ENCODE results near the gene ALX4. TPM values are rescaled to one million over a fixed set of nuclear protein-coding genes. Genes with fewer than 3 reads are reported as not detected.

The ALX4 gene
- total and polyA plus RNA-seq, 2 donors (not counting 1 experiment from before 2014, with no cell fraction given) = not detected

DNA sequence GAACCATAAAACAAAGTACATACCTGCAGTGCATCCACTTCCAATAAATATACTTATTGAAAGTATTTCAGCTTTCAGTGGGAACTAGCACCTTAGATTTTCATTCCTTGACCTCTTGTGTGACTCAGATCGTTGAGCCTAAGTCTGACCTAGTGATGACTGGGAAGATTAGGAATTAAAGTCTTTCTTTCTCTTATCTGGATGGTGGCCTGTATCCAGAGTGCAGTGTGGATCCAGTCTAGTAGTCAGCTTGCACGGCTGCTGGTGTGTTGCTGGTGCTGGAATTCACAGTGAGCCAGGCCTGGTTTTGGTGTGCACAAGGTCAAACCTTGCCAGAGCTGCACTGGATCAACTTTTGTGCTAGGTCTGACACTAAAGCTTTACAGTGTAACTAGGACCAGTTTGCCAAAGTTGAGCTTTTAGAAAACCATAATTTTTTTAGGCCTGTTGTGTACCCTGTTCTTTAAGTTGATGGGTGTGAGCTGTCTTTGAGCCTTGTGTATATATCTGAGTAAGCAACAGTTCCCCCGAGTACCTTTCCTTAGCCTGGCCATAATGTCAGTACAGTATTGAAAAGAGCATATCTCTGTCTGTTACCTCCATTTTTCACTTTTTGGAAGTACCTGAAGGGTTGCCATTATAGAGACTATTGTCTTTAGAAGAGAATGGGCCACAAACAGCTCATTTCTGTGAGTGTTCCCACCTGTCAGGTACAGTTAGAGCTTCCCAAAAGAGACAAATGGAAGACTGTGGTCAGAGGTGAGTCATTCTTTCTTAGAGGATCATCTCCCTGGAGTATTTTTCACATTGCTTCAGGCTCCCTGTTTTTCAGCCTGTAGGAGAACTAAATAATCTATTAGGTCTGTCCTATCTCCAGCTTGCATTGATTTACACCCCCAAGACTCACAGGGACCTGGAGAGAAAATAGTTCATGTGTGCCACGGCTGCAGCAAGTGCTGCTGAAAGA is 89.8 kb downstream of the ALX4 start:
- Mint-ChIP-seq H3K4me1 (no peaks in the 10 kb centered on the region), H3K27me3 (no peaks in the 10 kb centered on the region), H3K27ac (no peak overlapping the region), H3K9me3 (ENCODE audit: insufficient read depth) (no peaks in the 10 kb centered on the region), H3K4me3 (no peak overlapping the region)
- Histone ChIP-seq H4K20me1 (ENCODE audit: control insufficient read depth, insufficient read depth, low read length, poor library complexity, severe bottlenecking) (no peaks in the 10 kb centered on the region), H3K9ac (ENCODE audit: low read length) (no peak overlapping the region), H3K27ac (ENCODE audit: low read length in 2 of 2) (no peak overlapping the region), H3K4me3 (ENCODE audit: control extremely low read depth in 1 of 5, extremely low read depth in 1 of 5, insufficient read depth in 1 of 5, low read depth in 2 of 5, low read length in 4 of 5) (no peak overlapping the region), H3K9me3 (ENCODE audit: control extremely low read depth in 1 of 3, control insufficient read depth in 2 of 3, insufficient read depth in 1 of 3, low read length in 2 of 3) (no peaks in the 10 kb centered on the region), H3K79me2 (ENCODE audit: control insufficient read depth, insufficient read depth, low read length) (no peaks in the 10 kb centered on the region), H3K4me2 (replicated peaks; ENCODE audit: low read depth, low read length, poor library complexity, severe bottlenecking) (no peak overlapping the region), H3K36me3 (replicated peaks in 1 of 2; ENCODE audit: control extremely low read depth in 1 of 2, control insufficient read depth in 1 of 2, extremely low read depth in 1 of 2, insufficient read depth in 2 of 2, low read length in 1 of 2) (peaks cover 0 to 5% of the 10 kb centered on the region in 2 experiments), H3K4me1 (ENCODE audit: control insufficient read depth in 2 of 2, insufficient read depth in 2 of 2, low read length in 2 of 2) (no peaks in the 10 kb centered on the region), H3K27me3 (replicated peaks in 1 of 4; ENCODE audit: control extremely low read depth in 1 of 4, control insufficient read depth in 3 of 4, insufficient read depth in 4 of 4, low read length in 3 of 4) (no peaks in the 10 kb centered on the region), H2AFZ (ENCODE audit: insufficient read depth, low read depth, low read length, poor library complexity, severe bottlenecking) (no peak overlapping the region)
- ChIA-PET POLR2A (no interaction called here), CTCF (no interaction called here)
- TF ChIP-seq EZH2 (IDR thresholded peaks at IDR 0.05; ENCODE audit: borderline replicate concordance, insufficient read depth, low read depth, low read length, poor library complexity, severe bottlenecking) = no peak
- TF ChIP-seq, protein P1, sequence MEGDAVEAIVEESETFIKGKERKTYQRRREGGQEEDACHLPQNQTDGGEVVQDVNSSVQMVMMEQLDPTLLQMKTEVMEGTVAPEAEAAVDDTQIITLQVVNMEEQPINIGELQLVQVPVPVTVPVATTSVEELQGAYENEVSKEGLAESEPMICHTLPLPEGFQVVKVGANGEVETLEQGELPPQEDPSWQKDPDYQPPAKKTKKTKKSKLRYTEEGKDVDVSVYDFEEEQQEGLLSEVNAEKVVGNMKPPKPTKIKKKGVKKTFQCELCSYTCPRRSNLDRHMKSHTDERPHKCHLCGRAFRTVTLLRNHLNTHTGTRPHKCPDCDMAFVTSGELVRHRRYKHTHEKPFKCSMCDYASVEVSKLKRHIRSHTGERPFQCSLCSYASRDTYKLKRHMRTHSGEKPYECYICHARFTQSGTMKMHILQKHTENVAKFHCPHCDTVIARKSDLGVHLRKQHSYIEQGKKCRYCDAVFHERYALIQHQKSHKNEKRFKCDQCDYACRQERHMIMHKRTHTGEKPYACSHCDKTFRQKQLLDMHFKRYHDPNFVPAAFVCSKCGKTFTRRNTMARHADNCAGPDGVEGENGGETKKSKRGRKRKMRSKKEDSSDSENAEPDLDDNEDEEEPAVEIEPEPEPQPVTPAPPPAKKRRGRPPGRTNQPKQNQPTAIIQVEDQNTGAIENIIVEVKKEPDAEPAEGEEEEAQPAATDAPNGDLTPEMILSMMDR (IDR thresholded peaks at IDR 0.05) = no peak
- WGBS (ENCODE audit: insufficient coverage) = 100% methylated on average over 2 of the region's 4 CpGs
- DNase-seq = no peak
- intact Hi-C loops (cut with micrococcal nuclease) = no loop called here
- ATAC-seq (ENCODE audit: low read depth) = no peak

DNA sequence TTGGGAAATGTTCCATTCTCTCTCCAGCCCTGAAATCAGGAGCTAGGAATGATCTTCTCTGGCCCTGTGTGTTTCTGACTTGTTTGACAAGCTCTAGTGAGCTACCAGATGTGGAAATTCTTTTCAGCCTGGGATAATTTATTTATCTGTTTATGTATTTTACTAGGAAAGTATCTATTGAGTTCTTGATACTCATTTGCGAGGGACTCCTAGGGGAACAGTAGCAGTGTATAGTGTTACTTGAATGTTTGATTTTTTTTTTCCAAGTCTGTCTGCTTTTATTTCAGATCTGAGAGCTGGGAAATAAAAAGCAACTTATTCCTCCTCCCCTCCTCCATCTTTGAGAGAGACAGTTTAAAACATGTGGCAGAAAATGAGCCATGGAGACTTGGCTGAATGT is 92.5 kb downstream of the ALX4 start:
- ATAC-seq (ENCODE audit: low read depth) = no peak
- Mint-ChIP-seq H3K9me3 (ENCODE audit: insufficient read depth) (peaks cover 3% of the 10 kb centered on the region), H3K27ac (no peak overlapping the region), H3K4me3 (no peak overlapping the region), H3K27me3 (no peaks in the 10 kb centered on the region), H3K4me1 (no peaks in the 10 kb centered on the region)
- no peak overlapping the region for H2AFZ ChIP-seq (ENCODE audit: insufficient read depth, low read depth, low read length, poor library complexity, severe bottlenecking)
- H3K4me3 ChIP-seq (ENCODE audit: control extremely low read depth in 1 of 5, extremely low read depth in 1 of 5, insufficient read depth in 1 of 5, low read depth in 2 of 5, low read length in 4 of 5) = no peak overlapping the region
- intact Hi-C loops (cut with micrococcal nuclease) = no loop called here
- H3K9me3 ChIP-seq (ENCODE audit: control extremely low read depth in 1 of 3, control insufficient read depth in 2 of 3, insufficient read depth in 1 of 3, low read length in 2 of 3) = peaks cover 0 to 1% (median 0%) of the 10 kb centered on the region in 3 donors
- ChIA-PET POLR2A (no interaction called here), CTCF (no interaction called here)
- H3K79me2 ChIP-seq (ENCODE audit: control insufficient read depth, insufficient read depth, low read length) = no peaks in the 10 kb centered on the region
- H4K20me1 ChIP-seq (ENCODE audit: control insufficient read depth, insufficient read depth, low read length, poor library complexity, severe bottlenecking) = no peaks in the 10 kb centered on the region
- no peak overlapping the region for H3K9ac ChIP-seq (ENCODE audit: low read length)
- DNase-seq = no peak
- H3K4me2 ChIP-seq (replicated peaks; ENCODE audit: low read depth, low read length, poor library complexity, severe bottlenecking) = no peak overlapping the region
- no CpG with 5 or more reads among the region's 1 CpG for WGBS (ENCODE audit: insufficient coverage)
- no peaks in the 10 kb centered on the region for H3K27me3 ChIP-seq (replicated peaks in 1 of 4; ENCODE audit: control extremely low read depth in 1 of 4, control insufficient read depth in 3 of 4, insufficient read depth in 4 of 4, low read length in 3 of 4)
- H3K27ac ChIP-seq (ENCODE audit: low read length in 2 of 2) = no peak overlapping the region
- no peaks in the 10 kb centered on the region for H3K4me1 ChIP-seq (ENCODE audit: control insufficient read depth in 2 of 2, insufficient read depth in 2 of 2, low read length in 2 of 2)
- TF ChIP-seq, protein P1 (IDR thresholded peaks at IDR 0.05) = no peak
- no peak for TF ChIP-seq EZH2 (IDR thresholded peaks at IDR 0.05; ENCODE audit: borderline replicate concordance, insufficient read depth, low read depth, low read length, poor library complexity, severe bottlenecking)
- H3K36me3 ChIP-seq (replicated peaks in 1 of 2; ENCODE audit: control extremely low read depth in 1 of 2, control insufficient read depth in 1 of 2, extremely low read depth in 1 of 2, insufficient read depth in 2 of 2, low read length in 1 of 2) = peaks cover 0 to 5% of the 10 kb centered on the region in 2 experiments
